Measurements from ENCODE around the gene RELA.

DNA sequence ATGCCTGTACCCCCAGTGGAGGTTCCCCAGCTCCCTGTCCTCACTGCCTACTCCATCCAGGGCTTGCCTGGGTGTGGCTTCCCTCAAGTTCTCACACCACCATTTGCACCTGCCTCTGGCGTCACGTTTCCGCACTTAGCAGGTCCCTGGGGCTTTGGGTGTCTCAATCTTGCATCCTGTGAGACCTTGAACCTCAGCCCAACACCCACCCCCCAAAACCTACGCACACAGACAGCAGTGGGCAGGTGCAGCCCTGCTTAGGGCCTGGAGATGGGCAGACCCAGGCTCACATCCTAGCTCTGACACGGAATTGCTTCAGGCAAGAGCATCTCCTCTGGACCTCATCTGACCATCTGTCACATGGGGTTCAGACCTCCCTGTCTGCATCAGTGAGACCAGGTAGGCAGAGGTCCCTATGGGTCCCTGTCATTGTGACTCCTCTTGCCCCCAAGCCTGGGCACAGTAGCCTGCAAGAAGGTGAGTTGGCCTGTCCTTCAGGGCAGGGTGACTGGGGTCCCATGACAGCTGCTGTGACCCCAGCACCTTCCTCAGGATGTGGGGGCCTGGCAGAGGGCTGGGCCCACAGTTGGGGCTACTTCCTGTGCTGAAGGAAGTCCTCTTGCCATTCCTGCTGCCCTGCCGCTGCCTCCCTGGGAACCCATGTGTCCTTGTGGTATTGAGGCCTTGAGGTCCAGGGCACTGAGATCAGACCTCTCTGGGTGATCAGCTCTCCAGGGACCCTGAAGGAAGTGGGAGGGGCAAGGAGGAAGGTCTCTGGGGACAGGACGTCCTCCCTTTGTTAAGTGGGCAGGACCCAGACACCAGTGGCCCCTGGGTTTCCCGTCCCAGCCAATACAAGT is 22.9 kb downstream of the RELA start:
- no peak for TF ChIP-seq TAF1 (IDR thresholded peaks at IDR 0.05; ENCODE audit: low read depth)
- no peak for TF ChIP-seq CEBPB (IDR thresholded peaks at IDR 0.05)
- TF ChIP-seq YY1 (IDR thresholded peaks at IDR 0.05; ENCODE audit: low read depth): no peak
- no peak for TF ChIP-seq EP300 (IDR thresholded peaks at IDR 0.05; ENCODE audit: borderline replicate concordance)
- no peak for TF ChIP-seq NFIC (IDR thresholded peaks at IDR 0.05)
- TF ChIP-seq FOXM1 (IDR thresholded peaks at IDR 0.05; ENCODE audit: borderline replicate concordance, low read depth): no peak

All from Ishikawa (cell line).